IMR-90 (cell line): ENCODE measurements around the gene HRH3. TPM values are rescaled to one million over a fixed set of nuclear protein-coding genes. Genes with fewer than 3 reads are reported as not detected.

Experiments
- ATAC-seq: fragments of 200-7000 bp; cut with Tn5 transposase; 2 replicates; pipeline ENCODE4 v1.9.1; 2020; ENCODE audit warnings: low read depth, mild to moderate bottlenecking, moderate library complexity
- BruUV-seq: library from RNA; stranded (reverse); fragments of 400-500 nt; replicated peaks from 2 replicates; lab custom pipeline; 2021; lab: Mats Ljungman, UMichigan
- CTCF ChIA-PET: fragments of 300-600 bp; formaldehyde crosslinking; extraction: SDS; loops from one replicate; lab custom pipeline; 2021; ENCODE audit warnings: antibody characterized with exemption; lab: Yijun Ruan, JAX
- POLR2A ChIA-PET: fragments of 300-600 bp; sonication (Branson Sonifier 250); formaldehyde crosslinking; loops from one replicate; lab custom pipeline; 2022; ENCODE audit warnings: antibody characterized with exemption; ENCODE audit not compliant: unreplicated experiment; lab: Charles Lee
- DNase-seq: peaks from one replicate; pipeline ENCODE4 v3.0.0; 2013
- H2AFZ ChIP-seq: replicated peaks from 2 replicates; pipeline ENCODE3; 2013; ENCODE audit warnings: low read length, mild to moderate bottlenecking; ENCODE audit not compliant: poor library complexity
- H2AK5ac ChIP-seq: 2 replicates; pipeline ENCODE4 v1.6.1; 2013; ENCODE audit warnings: low read depth, low read length, inconsistent platforms
- H2AK9ac ChIP-seq: replicated peaks from 2 replicates; pipeline ENCODE3; 2013; ENCODE audit warnings: mild to moderate bottlenecking, low read depth, low read length, moderate library complexity; ENCODE audit not compliant: poor library complexity
- H2BK120ac ChIP-seq: 2 replicates; pipeline ENCODE4 v1.6.1; 2013; ENCODE audit warnings: low read depth, low read length, inconsistent platforms
- H2BK15ac ChIP-seq: 3 replicates; pipeline ENCODE4 v1.6.1; 2013; ENCODE audit warnings: low read depth, low read length, inconsistent platforms
- H2BK20ac ChIP-seq: 2 replicates; pipeline ENCODE4 v1.6.1; 2013; ENCODE audit warnings: low read depth, mild to moderate bottlenecking, inconsistent platforms, low read length, moderate library complexity
- H2BK5ac ChIP-seq: 2 replicates; pipeline ENCODE4 v1.6.1; 2013; ENCODE audit warnings: mild to moderate bottlenecking, low read depth, low read length, inconsistent platforms; ENCODE audit not compliant: poor library complexity, severe bottlenecking
- H3K14ac ChIP-seq: replicated peaks from 2 replicates; pipeline ENCODE4 v1.6.1; 2013; ENCODE audit warnings: low read depth, low read length, inconsistent platforms
- H3K18ac ChIP-seq: 2 replicates; pipeline ENCODE4 v1.6.1; 2013; ENCODE audit warnings: low read depth, low read length, control low read depth
- H3K23ac ChIP-seq: 2 replicates; pipeline ENCODE4 v1.6.1; 2013; ENCODE audit warnings: low read depth, low read length, inconsistent platforms
- H3K27ac ChIP-seq: 2 replicates; pipeline ENCODE4 v1.5.1; 2013; ENCODE audit warnings: mild to moderate bottlenecking, control low read depth, low read length; ENCODE audit not compliant: insufficient read depth
- H3K27me3 ChIP-seq: 2 replicates; pipeline ENCODE4 v1.6.1; 2013; ENCODE audit warnings: low read length; ENCODE audit not compliant: control insufficient read depth, insufficient read depth
- H3K36me3 ChIP-seq: 2 replicates; pipeline ENCODE4 v1.6.1; 2013; ENCODE audit warnings: low read length, mixed read lengths; ENCODE audit not compliant: control insufficient read depth, insufficient read depth
- H3K4ac ChIP-seq: 2 replicates; pipeline ENCODE4 v1.6.1; 2013; ENCODE audit warnings: low read depth, low read length, inconsistent platforms
- H3K4me1 ChIP-seq: 2 replicates; pipeline ENCODE4 v1.6.1; 2013; ENCODE audit warnings: low read length, mixed read lengths; ENCODE audit not compliant: control insufficient read depth, insufficient read depth
- H3K4me2 ChIP-seq: 2 replicates; pipeline ENCODE4 v1.6.1; 2013; ENCODE audit warnings: low read depth, mild to moderate bottlenecking, control low read depth, low read length, moderate library complexity
- H3K4me3 ChIP-seq: 2 replicates; pipeline ENCODE4 v1.5.1; 2013; ENCODE audit warnings: low read depth, mild to moderate bottlenecking, control low read depth, low read length, moderate library complexity; ENCODE audit not compliant: insufficient read depth
- H3K56ac ChIP-seq: 2 replicates; pipeline ENCODE4 v1.6.1; 2013; ENCODE audit warnings: low read length, inconsistent platforms; ENCODE audit not compliant: insufficient read depth; ENCODE audit errors: extremely low read depth
- H3K79me1 ChIP-seq, 2 experiments: 2 replicates each; pipeline ENCODE4 v1.6.1; 2013; ENCODE audit warnings: low read length in 2 of 2, inconsistent platforms in 1 of 2, low read depth in 1 of 2
- H3K9ac ChIP-seq: 2 replicates; pipeline ENCODE4 v1.6.1; 2013; ENCODE audit warnings: low read depth, low read length, control low read depth
- H3K9me1 ChIP-seq: 2 replicates; pipeline ENCODE4 v1.6.1; 2013; ENCODE audit warnings: low read length, inconsistent platforms; ENCODE audit not compliant: insufficient read depth
- H3K9me3 ChIP-seq: 2 replicates; pipeline ENCODE4 v1.6.1; 2013; ENCODE audit warnings: low read length; ENCODE audit not compliant: control insufficient read depth, insufficient read depth
- H4K20me1 ChIP-seq: 2 replicates; pipeline ENCODE4 v1.6.1; 2013; ENCODE audit warnings: low read length, inconsistent platforms; ENCODE audit not compliant: insufficient read depth
- H4K5ac ChIP-seq: 2 replicates; pipeline ENCODE4 v1.6.1; 2013; ENCODE audit warnings: mild to moderate bottlenecking, low read depth, low read length, control low read depth
- H4K8ac ChIP-seq, 2 experiments: 2 replicates each; pipeline ENCODE4 v1.6.1; 2013; ENCODE audit warnings: low read depth in 2 of 2, low read length in 2 of 2, control low read depth in 1 of 2, inconsistent platforms in 1 of 2
- H4K91ac ChIP-seq: 2 replicates; pipeline ENCODE4 v1.6.1; 2013; ENCODE audit warnings: low read depth, low read length, inconsistent platforms; ENCODE audit not compliant: insufficient read depth
- POLR2A ChIP-seq: IDR thresholded peaks from 2 replicates; pipeline ENCODE4 v1.6.1; 2012; ENCODE audit warnings: mild to moderate bottlenecking, low read depth, low read length
- SMC3 ChIP-seq: fragments of 150-350 bp; IDR thresholded peaks from 2 replicates; pipeline ENCODE4 v1.6.1; 2016; ENCODE audit warnings: low read depth, mild to moderate bottlenecking, antibody characterized with exemption, low read length, moderate library complexity
- WGBS, 2 experiments: methylation state at CpG; one replicate each; pipeline versions ENCODE4 v1.1.5 to v1.1.7; 2013; ENCODE audit warnings: missing lambda C conversion rate in 2 of 2; ENCODE audit not compliant: insufficient read length in 1 of 2; ENCODE audit errors: extremely low coverage in 2 of 2; 5-methylcytosine and 5-hydroxymethylcytosine counted together
- dilution Hi-C: fragments of 300-500 bp; cut with HindIII; formaldehyde crosslinking; loops from one replicate; pipeline ENCODE4 v1.14.3; 2018; ENCODE audit warnings: low sequenced_read_pairs; ENCODE audit not compliant: unreplicated experiment
- in situ Hi-C: fragments of 300-500 bp; cut with MboI; formaldehyde crosslinking; loops from 3 replicates; pipeline ENCODE4 v1.14.3; 2019; ENCODE audit warnings: low sequenced_read_pairs, inconsistent platforms, mixed read lengths
- intact Hi-C: fragments of 100-400 bp; cut with micrococcal nuclease; formaldehyde crosslinking; loops from 2 replicates; pipeline ENCODE4 v1.10.0; 2022
- polyA plus RNA-seq, 3 experiments: library from polyadenylated mRNA; depleted of rRNA; stranded (reverse); fragments of >200 nt; gene quantifications; 2 replicates each; pipeline ENCODE4 v1.2.3, GENCODE V29; 2012; ENCODE audit warnings: low replicate concordance in 1 of 3
- total RNA-seq: library from RNA; depleted of rRNA; stranded (reverse); fragments of >200 nt; gene quantifications from 2 replicates; pipeline ENCODE4 v1.2.3, GENCODE V29; 2012
- TF ChIP-seq, protein P1 (sequence below): conservative IDR thresholded peaks from 2 replicates; pipeline ENCODE4 v1.5.1; 2012; ENCODE audit warnings: mild to moderate bottlenecking, low read depth, low read length, improper control_type of control experiment

HRH3 gene
- total and polyA plus RNA-seq, 2 of the 4 experiments (the other 2 are of a cell fraction), result not detected

GRCh38 chr20:62235777-62236157 lies 15.7 kb upstream of the HRH3 start:
- Histone ChIP-seq H3K23ac (no peak overlapping the region), H3K4me3 (no peak overlapping the region), H2AK9ac (no peak overlapping the region), H3K4me2 (no peak overlapping the region), H3K14ac (no peak overlapping the region), H3K18ac (no peak overlapping the region), H2BK120ac (no peak overlapping the region), H3K4ac (no peak overlapping the region), H4K91ac (no peak overlapping the region), H3K4me1 (peaks cover 4% of the 10 kb centered on the region), H2BK15ac (no peak overlapping the region), H2BK20ac (no peak overlapping the region), H3K27ac (no peak overlapping the region), H4K8ac (no peak overlapping the region), H2AK5ac (no peak overlapping the region), H2BK5ac (no peak overlapping the region), H3K9me1 (no peaks in the 10 kb centered on the region), H3K9me3 (peaks cover 4% of the 10 kb centered on the region), H3K56ac (no peak overlapping the region), H3K79me1 (peaks cover 9 to 20% of the 10 kb centered on the region in 2 experiments), H2AFZ (no peak overlapping the region), H3K9ac (no peak overlapping the region), H3K36me3 (peaks cover under 1% of the 10 kb centered on the region; the same call in 1 of the 2 replicates), H4K5ac (no peak overlapping the region), H4K20me1 (peaks cover 17% of the 10 kb centered on the region), H3K27me3 (peaks cover 19% of the 10 kb centered on the region)
- 97% methylated on average over 9 of the region's 9 CpGs; no CpG with 5 or more reads in 1 of the 2 experiments for WGBS, 2 experiments
- intact Hi-C loops (no loop called here), in situ Hi-C loops (no loop called here), dilution Hi-C loops (no loop called here)
- DNase-seq (no peak), ATAC-seq (no peak)
- no TSS peak for BruUV-seq
- TF ChIP-seq POLR2A (no peak), SMC3 (no peak)
- TF ChIP-seq, protein P1, sequence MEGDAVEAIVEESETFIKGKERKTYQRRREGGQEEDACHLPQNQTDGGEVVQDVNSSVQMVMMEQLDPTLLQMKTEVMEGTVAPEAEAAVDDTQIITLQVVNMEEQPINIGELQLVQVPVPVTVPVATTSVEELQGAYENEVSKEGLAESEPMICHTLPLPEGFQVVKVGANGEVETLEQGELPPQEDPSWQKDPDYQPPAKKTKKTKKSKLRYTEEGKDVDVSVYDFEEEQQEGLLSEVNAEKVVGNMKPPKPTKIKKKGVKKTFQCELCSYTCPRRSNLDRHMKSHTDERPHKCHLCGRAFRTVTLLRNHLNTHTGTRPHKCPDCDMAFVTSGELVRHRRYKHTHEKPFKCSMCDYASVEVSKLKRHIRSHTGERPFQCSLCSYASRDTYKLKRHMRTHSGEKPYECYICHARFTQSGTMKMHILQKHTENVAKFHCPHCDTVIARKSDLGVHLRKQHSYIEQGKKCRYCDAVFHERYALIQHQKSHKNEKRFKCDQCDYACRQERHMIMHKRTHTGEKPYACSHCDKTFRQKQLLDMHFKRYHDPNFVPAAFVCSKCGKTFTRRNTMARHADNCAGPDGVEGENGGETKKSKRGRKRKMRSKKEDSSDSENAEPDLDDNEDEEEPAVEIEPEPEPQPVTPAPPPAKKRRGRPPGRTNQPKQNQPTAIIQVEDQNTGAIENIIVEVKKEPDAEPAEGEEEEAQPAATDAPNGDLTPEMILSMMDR, result no peak
- POLR2A ChIA-PET, result no interaction called here
- CTCF ChIA-PET, result no interaction called here
